HepG2 (cell line): ENCODE measurements around the gene GLB1L. TPM values are rescaled to one million over a fixed set of nuclear protein-coding genes. Genes with fewer than 3 reads are reported as not detected.

ENCODE experiments used
- FOXA1 ChIP-seq, 2 experiments: fragments of 450-650 bp in 1 of 2; sonication (generic) in 1 of 2; formaldehyde crosslinking in 1 of 2; IDR thresholded peaks; 2 replicates each; pipeline versions ENCODE4 v1.4.0 to v1.6.1; 2016 to 2020; ENCODE audit warnings: missing genetic modification reagents in 1 of 2
- HOXA3 ChIP-seq: sonication (generic); formaldehyde crosslinking; IDR thresholded peaks from 2 replicates; pipeline ENCODE4 v1.5.0; 2020; ENCODE audit warnings: missing genetic modification reagents
- KDM6A ChIP-seq: IDR thresholded peaks from 2 replicates; pipeline ENCODE4 v1.6.1; 2016; ENCODE audit warnings: low read depth
- REXO4 ChIP-seq: sonication (generic); formaldehyde crosslinking; IDR thresholded peaks from 2 replicates; pipeline ENCODE4 v1.8.0; 2022; ENCODE audit warnings: missing genetic modification reagents, mild to moderate bottlenecking, borderline replicate concordance
- SP4 ChIP-seq: sonication (generic); formaldehyde crosslinking; IDR thresholded peaks from 2 replicates; pipeline ENCODE4 v1.8.1; 2023; ENCODE audit warnings: mild to moderate bottlenecking, missing genetic modification reagents
- TEAD2 ChIP-seq: sonication (generic); formaldehyde crosslinking; IDR thresholded peaks from 2 replicates; pipeline ENCODE4 v1.9.0; 2021; ENCODE audit warnings: missing genetic modification reagents
- ZBTB21 ChIP-seq: sonication (generic); formaldehyde crosslinking; IDR thresholded peaks from 2 replicates; pipeline ENCODE4 v1.4.0; 2020; ENCODE audit warnings: missing genetic modification reagents
- ZKSCAN1 ChIP-seq: fragments of 150-350 bp; IDR thresholded peaks from 2 replicates; pipeline ENCODE4 v1.6.1; 2014; ENCODE audit warnings: low read length
- ZNF224 ChIP-seq: sonication (generic); formaldehyde crosslinking; IDR thresholded peaks from 2 replicates; pipeline ENCODE4 v1.5.0; 2020; ENCODE audit warnings: mild to moderate bottlenecking, missing genetic modification reagents
- ZNF30 ChIP-seq: sonication (generic); formaldehyde crosslinking; IDR thresholded peaks from 2 replicates; pipeline ENCODE4 v1.5.0; 2020; ENCODE audit warnings: mild to moderate bottlenecking, missing genetic modification reagents
- ZNF383 ChIP-seq: sonication (generic); formaldehyde crosslinking; IDR thresholded peaks from 2 replicates; pipeline ENCODE4 v1.4.0; 2020; ENCODE audit warnings: missing genetic modification reagents, mild to moderate bottlenecking, borderline replicate concordance
- ZNF556 ChIP-seq: sonication (generic); formaldehyde crosslinking; IDR thresholded peaks from 2 replicates; pipeline ENCODE4 v1.4.0; 2020; ENCODE audit warnings: mild to moderate bottlenecking, missing genetic modification reagents, borderline replicate concordance
- ZNF557 ChIP-seq: sonication (generic); formaldehyde crosslinking; IDR thresholded peaks from 2 replicates; pipeline ENCODE4 v1.4.0; 2020; ENCODE audit warnings: missing genetic modification reagents
- ZNF747 ChIP-seq: sonication (generic); formaldehyde crosslinking; IDR thresholded peaks from 2 replicates; pipeline ENCODE4 v1.8.1; 2023; ENCODE audit warnings: missing genetic modification reagents, mild to moderate bottlenecking, borderline replicate concordance
- polyA plus RNA-seq, 8 experiments: library from polyadenylated mRNA; depleted of rRNA in 3 of 8; stranded (reverse) in 7 of 8; unstranded in 1 of 8; fragments of >200 nt; fragmentation: Illumina TruSeq in 4 of 8; extraction: Trizol in 4 of 8; gene quantifications; 2 replicates each; pipeline versions ENCODE4 v1.2.1 to v1.2.3, GENCODE V29; 2011 to 2016; ENCODE audit warnings: low read depth in 4 of 8, missing spikeins in 1 of 8, mixed read lengths in 1 of 8; ENCODE audit not compliant: insufficient read depth in 1 of 8
- total RNA-seq, 5 experiments: library from RNA; depleted of rRNA; stranded (reverse); fragments of >200 nt; fragmentation: Illumina TruSeq; extraction: Trizol; gene quantifications; 2 replicates each; pipeline ENCODE4 v1.2.3, GENCODE V29; 2016; ENCODE audit warnings: low read depth in 1 of 5
- TF ChIP-seq, protein P1 (sequence below): sonication (generic); formaldehyde crosslinking; IDR thresholded peaks from 2 replicates; pipeline ENCODE4 v1.8.0; 2022; ENCODE audit warnings: low read depth, missing genetic modification reagents
- TF ChIP-seq, protein P2 (sequence below): sonication (generic); formaldehyde crosslinking; IDR thresholded peaks from 2 replicates; pipeline ENCODE4 v1.4.0; 2020; ENCODE audit warnings: missing genetic modification reagents
- TF ChIP-seq, protein P3 (sequence below): fragments of 450-650 bp; IDR thresholded peaks from 2 replicates; pipeline ENCODE4 v1.6.1; 2017; ENCODE audit warnings: mild to moderate bottlenecking
- TF ChIP-seq, protein P4 (sequence below): sonication (generic); formaldehyde crosslinking; conservative IDR thresholded peaks from 2 replicates; pipeline ENCODE4 v1.4.0; 2020; ENCODE audit warnings: missing genetic modification reagents

GLB1L gene
- total and polyA plus RNA-seq, 2 of the 13 experiments (the other 11 are each of a cell fraction or from before 2014, with no cell fraction given), result 6.8 to 7.3 TPM

DNA sequence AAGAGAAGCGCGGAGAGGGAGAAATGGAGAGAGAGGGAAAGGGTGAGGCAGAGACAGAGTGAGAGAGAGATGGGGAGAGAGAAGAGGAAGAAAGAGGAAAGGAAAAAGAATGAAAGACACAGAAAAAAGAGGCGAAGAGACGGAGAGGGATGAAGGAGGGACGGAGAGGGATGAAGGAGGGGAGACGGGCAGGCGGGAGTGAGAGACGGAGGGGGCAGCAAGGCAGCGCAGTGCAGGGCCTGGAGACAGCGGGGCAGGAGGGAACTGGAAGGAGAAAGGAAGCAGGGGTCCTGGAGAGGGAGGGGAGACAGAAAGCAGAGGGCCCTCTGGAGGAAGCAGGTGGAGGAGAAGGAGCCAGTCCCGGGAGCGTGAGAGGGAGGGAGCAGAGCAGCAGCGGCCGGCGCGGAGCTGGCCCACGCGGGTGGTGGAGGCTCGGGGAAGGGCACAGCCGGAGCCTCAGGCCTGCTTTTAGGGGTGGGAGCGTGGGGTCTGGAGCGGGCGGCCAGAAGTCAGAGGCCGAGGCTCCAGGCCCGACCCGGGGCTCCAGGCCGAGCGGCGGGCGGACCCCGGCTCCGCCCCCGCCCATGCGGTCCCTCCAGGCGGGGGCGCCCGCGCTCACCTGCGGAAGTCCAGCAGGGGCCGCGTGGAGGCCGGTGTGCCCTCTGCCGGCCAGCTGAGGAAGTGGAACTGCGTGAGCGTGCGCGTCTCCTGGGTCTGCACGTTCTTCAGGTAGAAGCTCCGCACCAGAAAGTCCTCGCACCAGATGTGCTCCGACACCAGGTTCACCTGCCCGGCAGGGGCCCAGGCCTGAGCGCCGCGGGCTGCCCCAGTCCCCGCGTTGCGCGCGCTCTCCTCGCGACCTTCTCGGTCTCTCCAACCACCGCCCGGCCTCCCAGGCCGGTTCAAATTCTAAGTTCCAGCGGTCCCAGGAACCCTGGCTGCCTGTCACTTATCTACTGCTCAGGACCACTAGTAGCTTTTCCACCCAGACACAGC is 49.4 kb upstream of the GLB1L start (continued):
- TF ChIP-seq, protein P1, sequence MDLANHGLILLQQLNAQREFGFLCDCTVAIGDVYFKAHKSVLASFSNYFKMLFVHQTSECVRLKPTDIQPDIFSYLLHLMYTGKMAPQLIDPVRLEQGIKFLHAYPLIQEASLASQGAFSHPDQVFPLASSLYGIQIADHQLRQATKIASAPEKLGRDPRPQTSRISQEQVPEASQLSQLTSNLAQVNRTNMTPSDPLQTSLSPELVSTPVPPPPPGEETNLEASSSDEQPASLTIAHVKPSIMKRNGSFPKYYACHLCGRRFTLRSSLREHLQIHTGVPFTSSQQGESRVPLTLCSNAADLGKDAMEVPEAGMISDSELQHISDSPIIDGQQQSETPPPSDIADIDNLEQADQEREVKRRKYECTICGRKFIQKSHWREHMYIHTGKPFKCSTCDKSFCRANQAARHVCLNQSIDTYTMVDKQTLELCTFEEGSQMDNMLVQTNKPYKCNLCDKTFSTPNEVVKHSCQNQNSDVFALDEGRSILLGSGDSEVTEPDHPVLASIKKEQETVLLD, result no peak
- TF ChIP-seq, protein P2, sequence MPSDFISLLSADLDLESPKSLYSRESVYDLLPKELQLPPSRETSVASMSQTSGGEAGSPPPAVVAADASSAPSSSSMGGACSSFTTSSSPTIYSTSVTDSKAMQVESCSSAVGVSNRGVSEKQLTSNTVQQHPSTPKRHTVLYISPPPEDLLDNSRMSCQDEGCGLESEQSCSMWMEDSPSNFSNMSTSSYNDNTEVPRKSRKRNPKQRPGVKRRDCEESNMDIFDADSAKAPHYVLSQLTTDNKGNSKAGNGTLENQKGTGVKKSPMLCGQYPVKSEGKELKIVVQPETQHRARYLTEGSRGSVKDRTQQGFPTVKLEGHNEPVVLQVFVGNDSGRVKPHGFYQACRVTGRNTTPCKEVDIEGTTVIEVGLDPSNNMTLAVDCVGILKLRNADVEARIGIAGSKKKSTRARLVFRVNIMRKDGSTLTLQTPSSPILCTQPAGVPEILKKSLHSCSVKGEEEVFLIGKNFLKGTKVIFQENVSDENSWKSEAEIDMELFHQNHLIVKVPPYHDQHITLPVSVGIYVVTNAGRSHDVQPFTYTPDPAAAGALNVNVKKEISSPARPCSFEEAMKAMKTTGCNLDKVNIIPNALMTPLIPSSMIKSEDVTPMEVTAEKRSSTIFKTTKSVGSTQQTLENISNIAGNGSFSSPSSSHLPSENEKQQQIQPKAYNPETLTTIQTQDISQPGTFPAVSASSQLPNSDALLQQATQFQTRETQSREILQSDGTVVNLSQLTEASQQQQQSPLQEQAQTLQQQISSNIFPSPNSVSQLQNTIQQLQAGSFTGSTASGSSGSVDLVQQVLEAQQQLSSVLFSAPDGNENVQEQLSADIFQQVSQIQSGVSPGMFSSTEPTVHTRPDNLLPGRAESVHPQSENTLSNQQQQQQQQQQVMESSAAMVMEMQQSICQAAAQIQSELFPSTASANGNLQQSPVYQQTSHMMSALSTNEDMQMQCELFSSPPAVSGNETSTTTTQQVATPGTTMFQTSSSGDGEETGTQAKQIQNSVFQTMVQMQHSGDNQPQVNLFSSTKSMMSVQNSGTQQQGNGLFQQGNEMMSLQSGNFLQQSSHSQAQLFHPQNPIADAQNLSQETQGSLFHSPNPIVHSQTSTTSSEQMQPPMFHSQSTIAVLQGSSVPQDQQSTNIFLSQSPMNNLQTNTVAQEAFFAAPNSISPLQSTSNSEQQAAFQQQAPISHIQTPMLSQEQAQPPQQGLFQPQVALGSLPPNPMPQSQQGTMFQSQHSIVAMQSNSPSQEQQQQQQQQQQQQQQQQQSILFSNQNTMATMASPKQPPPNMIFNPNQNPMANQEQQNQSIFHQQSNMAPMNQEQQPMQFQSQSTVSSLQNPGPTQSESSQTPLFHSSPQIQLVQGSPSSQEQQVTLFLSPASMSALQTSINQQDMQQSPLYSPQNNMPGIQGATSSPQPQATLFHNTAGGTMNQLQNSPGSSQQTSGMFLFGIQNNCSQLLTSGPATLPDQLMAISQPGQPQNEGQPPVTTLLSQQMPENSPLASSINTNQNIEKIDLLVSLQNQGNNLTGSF (CRISPR knock-in tag), result peak; percentile 54; the same call in 1 of the 2 replicates
- TF ChIP-seq ZNF556, result peak; percentile 98
- peak; percentile 57; the same call in 1 of the 2 replicates for TF ChIP-seq ZKSCAN1
- TF ChIP-seq REXO4, result no peak; the same call in 1 of the 2 replicates
- peak; percentile 30; the same call in 1 of the 2 replicates for TF ChIP-seq ZNF557
- 0 out of 2 replicates have a peak, but pooled peaks have one; percentile 20 for TF ChIP-seq FOXA1 (IDR thresholded peaks at IDR 0.05)
- TF ChIP-seq FOXA1 (CRISPR knock-in tag; IDR thresholded peaks at IDR 0.05), result peak; percentile 36; the same call in 1 of the 2 replicates
- TF ChIP-seq ZNF224 (CRISPR knock-in tag), result no peak
- TF ChIP-seq SP4 (CRISPR knock-in tag), result peak; percentile 93
- TF ChIP-seq KDM6A (CRISPR knock-in tag), result no peak
- TF ChIP-seq TEAD2, result 0 out of 2 replicates have a peak, but pooled peaks have one; percentile 65
- TF ChIP-seq ZBTB21, result no peak
- no peak for TF ChIP-seq ZNF383 (CRISPR knock-in tag)
- TF ChIP-seq ZNF30 (CRISPR knock-in tag), result peak; percentile 16; the same call in 1 of the 2 replicates
- TF ChIP-seq ZNF747 (CRISPR knock-in tag), result peak; percentile 91
- TF ChIP-seq, protein P3, sequence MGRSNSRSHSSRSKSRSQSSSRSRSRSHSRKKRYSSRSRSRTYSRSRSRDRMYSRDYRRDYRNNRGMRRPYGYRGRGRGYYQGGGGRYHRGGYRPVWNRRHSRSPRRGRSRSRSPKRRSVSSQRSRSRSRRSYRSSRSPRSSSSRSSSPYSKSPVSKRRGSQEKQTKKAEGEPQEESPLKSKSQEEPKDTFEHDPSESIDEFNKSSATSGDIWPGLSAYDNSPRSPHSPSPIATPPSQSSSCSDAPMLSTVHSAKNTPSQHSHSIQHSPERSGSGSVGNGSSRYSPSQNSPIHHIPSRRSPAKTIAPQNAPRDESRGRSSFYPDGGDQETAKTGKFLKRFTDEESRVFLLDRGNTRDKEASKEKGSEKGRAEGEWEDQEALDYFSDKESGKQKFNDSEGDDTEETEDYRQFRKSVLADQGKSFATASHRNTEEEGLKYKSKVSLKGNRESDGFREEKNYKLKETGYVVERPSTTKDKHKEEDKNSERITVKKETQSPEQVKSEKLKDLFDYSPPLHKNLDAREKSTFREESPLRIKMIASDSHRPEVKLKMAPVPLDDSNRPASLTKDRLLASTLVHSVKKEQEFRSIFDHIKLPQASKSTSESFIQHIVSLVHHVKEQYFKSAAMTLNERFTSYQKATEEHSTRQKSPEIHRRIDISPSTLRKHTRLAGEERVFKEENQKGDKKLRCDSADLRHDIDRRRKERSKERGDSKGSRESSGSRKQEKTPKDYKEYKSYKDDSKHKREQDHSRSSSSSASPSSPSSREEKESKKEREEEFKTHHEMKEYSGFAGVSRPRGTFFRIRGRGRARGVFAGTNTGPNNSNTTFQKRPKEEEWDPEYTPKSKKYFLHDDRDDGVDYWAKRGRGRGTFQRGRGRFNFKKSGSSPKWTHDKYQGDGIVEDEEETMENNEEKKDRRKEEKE, result no peak
- TF ChIP-seq HOXA3 (CRISPR knock-in tag), result peak; percentile 91
- TF ChIP-seq, protein P4, sequence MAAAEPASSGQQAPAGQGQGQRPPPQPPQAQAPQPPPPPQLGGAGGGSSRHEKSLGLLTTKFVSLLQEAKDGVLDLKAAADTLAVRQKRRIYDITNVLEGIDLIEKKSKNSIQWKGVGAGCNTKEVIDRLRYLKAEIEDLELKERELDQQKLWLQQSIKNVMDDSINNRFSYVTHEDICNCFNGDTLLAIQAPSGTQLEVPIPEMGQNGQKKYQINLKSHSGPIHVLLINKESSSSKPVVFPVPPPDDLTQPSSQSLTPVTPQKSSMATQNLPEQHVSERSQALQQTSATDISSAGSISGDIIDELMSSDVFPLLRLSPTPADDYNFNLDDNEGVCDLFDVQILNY (CRISPR knock-in tag), result peak; percentile 31
